Stimulated activated CD8-positive, alpha-beta memory T cell treated with anti-CD3 and anti-CD28 coated beads, Interleukin-4, amount 100 ng/mL, for 24 hours (primary cell): ENCODE measurements around the gene KRT5.

Experiments used
- DNase-seq: peaks from one replicate; pipeline ENCODE4 v3.0.0-alpha.2; 2020; ENCODE audit warnings: low read depth

KRT5 gene

DNA sequence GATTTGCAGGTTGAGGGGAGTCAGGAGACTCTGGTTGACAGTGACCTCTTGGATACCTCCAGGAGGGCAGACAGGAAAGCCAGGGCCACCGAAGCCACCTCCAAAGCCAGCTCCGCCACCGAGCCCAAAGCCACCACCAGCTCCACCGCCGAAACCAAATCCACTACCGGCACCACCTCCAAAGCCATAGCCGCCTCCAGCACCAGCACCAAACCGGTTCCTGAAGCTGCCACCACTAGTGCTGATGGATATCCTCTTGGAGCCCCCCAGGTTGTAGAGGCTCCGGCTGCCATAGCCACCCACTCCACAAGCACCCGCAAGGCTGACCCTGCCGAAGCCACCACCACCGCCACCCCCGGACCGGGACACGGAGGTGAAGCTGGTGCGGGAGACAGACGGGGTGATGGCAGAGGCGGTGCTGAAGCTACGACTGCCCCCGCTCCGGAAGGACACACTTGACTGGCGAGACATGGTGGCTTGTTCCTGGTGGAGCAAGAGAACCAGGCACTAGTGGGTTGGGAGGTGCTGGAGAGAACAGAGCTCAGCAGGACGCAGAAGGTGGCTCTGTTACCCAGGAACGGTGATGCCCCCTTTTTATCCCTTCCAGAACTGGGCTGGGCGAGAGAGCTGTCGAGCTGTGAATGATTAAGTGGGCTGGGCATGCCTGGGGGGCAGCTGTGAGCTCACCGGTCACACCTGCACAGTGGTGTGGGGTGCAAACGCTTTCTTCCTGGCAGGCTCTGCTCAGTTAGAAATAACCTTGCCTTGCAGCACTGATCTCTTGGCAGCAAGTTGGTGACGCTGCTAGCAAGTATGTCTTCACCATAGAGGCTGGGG, at the start of gene KRT5:
TSS of gene KRT5 (minus strand) at position 569 of the 837 bp plus-strand sequence. CDS start at position 471, 98 bp downstream.
- no peak for DNase-seq

DNA sequence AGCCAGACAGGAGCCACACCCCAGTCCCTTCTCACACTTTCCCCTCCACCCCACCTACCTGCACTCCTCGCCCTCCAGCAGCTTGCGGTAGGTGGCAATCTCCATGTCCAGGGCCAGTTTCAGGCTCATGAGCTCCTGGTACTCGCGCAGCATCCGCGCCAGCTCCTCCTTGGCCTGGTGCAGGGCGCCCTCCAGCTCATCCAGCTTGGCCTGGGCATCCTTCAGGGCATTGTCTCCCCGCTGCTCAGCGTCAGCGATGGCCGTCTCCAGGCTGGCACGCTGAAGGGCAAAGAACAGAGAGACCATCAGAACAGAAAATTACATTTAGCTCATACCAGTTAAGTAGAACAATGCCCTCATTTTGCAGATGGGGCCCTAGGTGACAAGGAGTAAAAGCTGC, 47.9 kb upstream of the KRT5 start:
- DNase-seq: no peak

- DNase-seq: peak; percentile 38
Measured at GRCh38 chr12:52566847-52567291, 46.7 kb upstream of the KRT5 start.

- no peak for DNase-seq
Measured at GRCh38 chr12:52564582-52564981, 44.4 kb upstream of the KRT5 start.

DNA sequence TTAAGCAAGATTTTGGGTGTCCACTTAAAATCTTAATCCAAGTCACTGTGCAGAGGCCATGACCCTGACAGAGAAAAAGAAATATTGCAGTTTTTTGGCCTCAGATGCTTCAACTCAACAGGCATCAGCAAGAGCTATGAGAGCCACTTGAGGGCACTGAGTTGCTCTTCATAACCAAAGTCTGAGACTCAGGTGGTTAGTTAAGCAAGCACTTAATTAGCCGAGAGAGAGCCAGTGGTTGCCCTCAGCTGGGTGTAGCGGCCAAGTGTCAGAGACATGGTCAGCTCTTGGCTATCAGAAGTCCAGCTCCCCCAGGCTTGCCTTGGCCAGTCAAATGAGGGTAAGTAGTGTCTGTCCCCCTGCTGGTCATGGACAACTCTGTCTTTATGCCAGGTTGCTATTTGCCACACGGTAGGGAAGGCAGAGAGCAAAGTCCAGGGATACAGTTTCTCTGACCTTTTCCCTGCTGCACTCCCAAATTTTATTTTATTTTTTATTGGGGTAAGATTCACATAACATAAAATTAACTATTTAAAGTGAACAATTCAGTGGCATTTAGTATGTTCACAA, 41.8 kb upstream of the KRT5 start:
- no peak for DNase-seq

DNA sequence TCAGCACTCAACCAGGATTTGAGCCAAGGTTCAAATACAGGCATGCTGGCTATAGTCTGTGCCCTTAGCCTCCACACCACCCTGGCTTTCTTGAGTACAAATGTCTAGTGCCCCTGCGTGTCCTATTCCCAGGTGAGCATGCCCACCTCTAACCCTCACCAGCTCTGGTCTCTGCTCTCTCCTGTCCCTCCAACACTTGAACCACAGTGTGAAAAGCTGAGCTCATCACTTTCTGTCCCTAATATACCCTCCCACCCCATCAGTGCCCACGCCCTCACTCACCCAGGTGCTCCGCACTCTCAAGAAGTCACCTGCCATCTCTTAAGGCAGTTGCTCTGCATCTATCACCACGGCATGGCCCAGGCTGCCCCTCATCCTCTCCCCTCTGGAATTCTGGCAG, 39.8 kb upstream of the KRT5 start:
- no peak for DNase-seq

GRCh38 chr12:52558781-52559445, 38.7 kb upstream of the KRT5 start:
- no peak for DNase-seq

GRCh38 chr12:52557476-52557875, 37.3 kb upstream of the KRT5 start:
- DNase-seq: no peak

DNA sequence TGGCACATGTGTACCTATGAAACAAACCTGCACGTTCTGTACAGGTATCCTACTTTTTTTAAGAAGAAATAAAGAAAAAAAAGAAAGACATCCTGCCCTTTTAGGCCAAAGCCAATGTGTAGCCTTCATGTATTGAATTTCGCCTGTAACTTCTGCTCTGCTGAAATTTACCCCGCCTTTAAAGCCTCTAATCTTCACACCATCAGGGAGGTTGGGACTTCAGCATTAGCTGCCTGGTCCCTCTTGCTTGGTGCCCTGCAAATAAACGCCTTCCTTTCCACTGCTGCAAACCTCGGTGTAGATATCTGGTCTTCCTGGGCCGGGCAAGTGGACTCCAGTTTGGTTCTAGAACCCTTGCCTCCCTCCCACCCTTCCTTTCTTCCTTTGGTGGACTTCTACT, 35.4 kb upstream of the KRT5 start:
- DNase-seq: no peak

- DNase-seq: no peak
Measured at GRCh38 chr12:52552681-52553195, 32.5 kb upstream of the KRT5 start, which contains the start of gene KRT71. Gene KRT71 (minus strand): TSS chr12:52553145. CDS start chr12:52553077, 68 bp downstream.

DNA sequence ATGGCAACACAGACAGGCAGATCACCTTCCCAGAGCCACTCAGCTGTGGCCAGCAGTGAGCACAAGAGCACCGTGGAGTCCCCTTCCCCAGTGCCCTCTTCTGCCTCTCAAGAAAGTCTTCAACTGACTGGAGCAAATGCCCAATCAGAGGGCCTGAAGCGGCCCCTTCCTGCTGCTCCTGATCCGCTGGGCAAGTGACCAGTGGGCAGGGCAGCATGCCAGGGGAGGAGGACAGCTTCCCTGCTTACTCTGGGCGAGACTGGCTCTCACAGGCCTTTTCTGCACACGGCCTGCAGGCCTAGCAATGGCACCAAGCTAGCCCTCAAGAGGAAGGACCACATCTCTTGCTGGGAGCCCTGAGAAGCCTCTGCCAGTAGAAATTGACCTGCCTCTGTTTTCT, 31.9 kb upstream of the KRT5 start:
- DNase-seq: no peak

- DNase-seq: no peak
Measured at GRCh38 chr12:52551216-52551865, 31.1 kb upstream of the KRT5 start.

GRCh38 chr12:52546126-52546525, 25.9 kb upstream of the KRT5 start:
- no peak for DNase-seq

- no peak for DNase-seq
Measured at GRCh38 chr12:52543985-52544883, 24.0 kb upstream of the KRT5 start.

GRCh38 chr12:52542785-52543318, 22.7 kb upstream of the KRT5 start:
- no peak for DNase-seq

DNA sequence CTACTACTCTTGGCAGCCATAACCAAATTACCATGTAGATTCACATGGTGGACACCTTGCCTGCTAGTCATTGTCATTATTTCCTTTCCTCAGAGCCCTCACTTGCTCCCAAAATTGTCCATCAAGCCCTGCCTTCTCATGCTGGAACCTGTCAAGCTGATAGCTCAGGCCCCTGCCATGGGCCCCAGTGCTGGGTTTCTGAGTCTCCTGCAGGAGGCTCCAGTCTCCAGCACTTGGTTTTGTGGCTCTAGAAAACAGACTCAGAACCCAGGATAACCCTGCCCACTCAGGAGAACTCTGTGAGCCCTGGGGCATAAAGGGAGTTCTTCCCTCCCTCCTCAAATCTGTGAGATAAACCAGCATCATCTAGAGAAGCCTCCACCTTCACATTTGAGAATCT, 22.0 kb upstream of the KRT5 start:
- no peak for DNase-seq

DNA sequence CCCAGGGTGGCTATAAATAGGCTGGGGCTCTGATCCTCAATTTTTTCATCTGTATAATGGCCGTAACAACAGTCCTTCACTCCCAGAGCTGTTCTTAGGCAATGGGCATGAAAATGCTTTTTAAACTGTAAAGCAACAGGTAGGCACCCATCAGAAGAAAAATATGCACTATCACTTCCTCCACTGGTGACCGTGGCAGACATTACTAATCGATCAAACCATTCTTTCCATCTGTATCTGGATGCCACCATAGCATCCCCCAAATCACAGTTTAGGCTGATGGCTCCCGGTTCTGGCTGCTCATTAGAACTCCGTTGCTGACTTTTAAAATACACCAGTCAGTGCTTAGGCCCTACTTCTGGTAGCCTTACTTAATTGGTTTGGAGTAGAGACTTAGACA, 21.5 kb upstream of the KRT5 start:
- no peak for DNase-seq

- DNase-seq: no peak
Measured at GRCh38 chr12:52540531-52540930, 20.3 kb upstream of the KRT5 start.

DNA sequence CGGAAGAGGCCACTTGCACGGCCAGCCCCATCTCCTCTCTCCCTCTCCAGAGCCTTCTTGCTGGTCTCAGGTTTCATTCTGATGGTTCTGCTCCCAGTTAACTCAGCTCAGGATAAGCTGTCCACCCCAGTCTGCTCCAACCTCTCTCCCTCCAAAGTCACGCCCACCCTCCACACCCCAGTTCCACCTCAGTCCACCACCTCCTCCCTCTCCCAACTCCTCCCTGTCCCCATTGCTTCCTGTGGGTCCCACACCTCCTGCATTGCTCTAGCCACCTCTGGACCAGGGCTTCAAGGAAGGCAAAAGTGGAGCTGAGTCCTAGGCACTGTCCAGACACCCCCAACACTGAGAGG, 19.6 kb upstream of the KRT5 start:
- no peak for DNase-seq

- DNase-seq: no peak
Measured at GRCh38 chr12:52539083-52539820, 19.1 kb upstream of the KRT5 start.
